T-helper 22 cell (primary cell): Measurements from ENCODE around the gene ZNF526.
A peak's percentile ranks its signal among the peaks of the same experiment; 100 is the strongest.

ENCODE experiments used
- DNase-seq: peaks from one replicate; pipeline ENCODE4 v3.0.0-alpha.2; 2020; ENCODE audit warnings: low read depth

The ZNF526 gene

DNA sequence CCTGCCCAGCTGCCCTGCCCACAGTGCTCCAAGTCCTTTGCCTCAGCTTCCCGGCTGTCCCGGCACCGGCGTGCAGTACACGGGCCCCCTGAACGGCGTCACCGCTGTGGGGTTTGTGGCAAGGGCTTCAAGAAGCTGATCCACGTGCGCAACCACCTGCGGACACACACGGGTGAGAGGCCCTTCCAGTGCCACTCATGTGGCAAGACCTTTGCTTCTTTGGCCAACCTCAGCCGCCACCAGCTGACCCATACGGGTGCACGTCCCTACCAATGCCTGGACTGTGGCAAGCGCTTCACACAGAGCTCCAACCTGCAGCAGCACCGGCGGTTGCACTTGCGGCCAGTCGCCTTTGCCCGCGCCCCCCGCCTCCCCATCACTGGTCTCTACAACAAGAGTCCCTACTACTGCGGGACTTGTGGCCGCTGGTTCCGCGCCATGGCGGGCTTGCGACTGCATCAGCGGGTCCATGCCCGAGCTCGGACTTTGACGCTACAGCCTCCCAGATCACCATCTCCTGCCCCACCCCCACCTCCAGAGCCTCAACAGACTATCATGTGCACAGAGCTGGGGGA is 5.7 kb downstream of the ZNF526 start:
- no peak for DNase-seq

DNA sequence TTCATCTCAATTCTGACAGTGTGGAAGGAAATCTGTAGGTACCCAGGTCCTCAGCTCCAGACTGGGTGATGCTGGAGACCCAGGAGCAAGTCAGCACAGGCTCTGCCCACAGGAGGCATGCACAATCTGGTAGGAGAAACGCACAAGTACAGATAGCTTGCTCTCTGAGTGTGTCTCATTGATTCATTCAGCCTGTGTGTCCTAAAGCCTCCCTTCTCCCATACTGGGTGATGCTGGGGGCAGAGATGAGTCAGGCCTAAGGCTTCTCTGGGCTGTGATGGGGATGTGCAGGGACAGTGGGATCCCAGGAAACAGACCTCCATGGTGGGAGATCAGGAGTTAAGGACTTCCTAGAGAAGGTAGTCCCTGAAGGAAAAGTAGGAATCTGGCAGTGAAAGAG is 6.8 kb downstream of the ZNF526 start:
- no peak for DNase-seq

DNA sequence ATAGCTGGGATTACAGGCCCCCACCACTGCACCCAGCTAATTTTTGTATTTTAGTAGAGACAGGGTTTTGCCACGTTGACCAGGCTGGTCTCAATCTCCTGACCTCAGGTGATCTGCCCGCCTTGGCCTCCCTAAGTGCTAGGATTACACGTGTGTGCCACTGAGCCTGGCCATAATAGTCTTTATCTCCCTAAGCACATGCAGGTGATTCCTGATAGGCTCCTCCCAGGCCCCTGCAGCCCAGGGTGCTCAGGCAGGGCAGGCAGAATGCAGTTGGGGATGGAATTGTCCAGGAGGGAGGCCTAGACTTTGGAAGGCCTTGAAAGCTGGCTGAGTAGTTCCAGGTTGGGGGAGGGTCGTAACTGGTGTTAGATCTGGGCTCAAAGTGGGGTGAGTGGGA is 8.5 kb downstream of the ZNF526 start:
- no peak for DNase-seq

DNA sequence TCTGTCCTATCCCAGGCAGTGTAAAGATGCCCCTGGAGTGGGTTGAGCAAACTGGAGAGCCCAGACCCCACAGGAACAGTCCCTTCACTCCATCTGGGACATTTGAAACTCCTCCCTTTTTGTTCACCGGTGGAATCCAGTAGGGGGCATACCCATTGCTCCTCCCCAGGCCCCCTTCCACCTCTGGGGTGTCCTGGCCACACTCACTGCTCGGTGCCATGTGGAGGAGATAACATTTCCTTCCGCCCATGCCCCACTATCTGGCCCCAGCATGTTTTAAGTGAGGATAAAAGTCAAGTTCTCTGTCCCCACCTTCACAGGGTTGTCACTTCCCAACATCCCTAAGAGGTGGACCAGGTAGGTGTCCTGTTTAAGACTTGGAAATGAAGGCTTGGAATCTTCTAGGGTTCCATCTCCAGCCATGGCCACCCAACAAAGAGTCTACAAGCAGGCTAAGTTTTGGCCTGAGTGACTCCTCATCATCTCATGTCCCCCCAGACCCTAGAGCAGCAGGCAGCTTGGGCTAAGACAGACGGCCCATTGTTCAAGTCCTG is 9.3 kb downstream of the ZNF526 start:
- no peak for DNase-seq

DNA sequence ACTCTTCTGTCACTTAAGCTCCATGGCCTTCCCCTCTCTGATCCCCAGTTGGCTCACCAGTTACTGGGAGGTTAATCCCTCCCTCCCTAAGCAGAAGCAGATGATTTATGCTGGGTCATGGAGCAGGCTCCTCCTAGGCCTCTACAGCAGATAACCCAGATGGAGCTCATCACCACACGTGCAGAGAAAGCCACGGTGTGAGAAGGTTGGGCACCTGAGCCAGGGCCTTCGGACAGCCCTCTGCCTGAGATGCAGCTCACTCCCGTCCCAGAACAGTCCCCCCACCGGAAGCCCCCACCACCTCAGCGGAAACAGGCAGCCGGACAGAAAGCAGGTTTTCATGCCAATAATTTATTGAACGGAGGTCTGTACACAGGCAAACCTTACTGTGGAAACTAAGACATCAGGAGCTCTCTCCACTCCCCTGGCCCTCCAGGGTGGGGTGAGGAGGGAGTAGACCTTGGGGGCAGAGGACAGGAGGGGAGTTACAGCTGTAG is 9.8 kb downstream of the ZNF526 start:
- no peak for DNase-seq

DNA sequence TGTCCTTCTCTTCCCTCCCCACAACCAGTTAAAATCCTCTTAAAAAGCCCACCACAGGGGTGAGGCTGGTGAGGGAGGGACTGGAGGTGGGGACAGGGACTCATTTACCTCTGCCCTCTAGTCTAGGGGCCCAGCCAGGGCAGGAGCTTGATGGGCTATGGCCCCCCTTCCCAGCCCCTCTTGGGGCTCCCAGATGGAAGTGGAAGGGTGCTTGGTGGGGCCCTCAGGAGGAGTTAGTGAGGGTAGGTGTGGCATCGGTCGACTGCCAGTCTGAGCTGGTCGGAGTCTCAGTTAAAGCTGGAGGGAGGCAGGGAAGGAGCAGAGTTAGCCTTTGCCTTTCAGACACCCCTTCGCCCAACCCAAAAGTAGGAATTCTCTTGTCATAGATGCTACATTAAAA is 10.5 kb downstream of the ZNF526 start:
- DNase-seq = no peak

DNA sequence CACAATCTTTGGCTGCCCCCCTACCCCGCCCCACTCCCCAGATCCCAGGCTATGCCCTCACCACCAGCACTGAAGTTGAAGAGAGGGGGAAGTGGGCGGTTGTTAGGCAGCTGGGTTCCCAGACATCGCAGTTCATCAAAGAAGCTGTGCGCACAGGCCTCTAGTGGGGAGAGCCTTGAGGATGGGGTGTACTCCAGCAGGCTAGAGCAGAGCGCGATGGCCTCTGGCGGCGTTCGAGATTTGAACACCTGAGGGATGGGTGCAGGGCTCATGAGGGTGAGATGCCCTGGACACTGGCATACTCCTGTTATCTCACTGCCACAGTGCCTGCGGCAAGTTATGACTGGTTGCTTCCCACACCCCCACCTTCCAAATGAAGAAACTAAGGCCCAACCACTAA is 12.3 kb downstream of the ZNF526 start:
- no peak for DNase-seq

DNA sequence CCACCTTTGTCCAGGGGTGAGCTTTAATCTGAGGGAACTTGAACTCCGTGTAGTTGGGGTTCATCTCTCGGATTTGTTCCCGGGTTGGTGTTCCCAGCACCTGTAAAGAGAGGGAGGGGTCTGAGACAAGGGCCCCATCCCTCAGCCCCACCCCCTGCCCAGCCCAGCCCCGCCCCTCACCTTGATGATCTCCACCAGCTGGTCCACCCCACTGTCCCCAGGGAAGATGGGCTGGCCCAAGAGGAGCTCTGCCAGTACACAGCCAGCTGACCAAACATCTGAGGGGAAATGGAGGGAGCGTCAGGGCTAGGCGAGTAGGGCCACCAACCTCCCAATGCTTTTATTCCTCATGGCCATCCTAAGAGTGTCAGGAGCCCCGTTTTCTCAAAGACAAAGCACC is 13.0 kb downstream of the ZNF526 start:
- DNase-seq = no peak

DNA sequence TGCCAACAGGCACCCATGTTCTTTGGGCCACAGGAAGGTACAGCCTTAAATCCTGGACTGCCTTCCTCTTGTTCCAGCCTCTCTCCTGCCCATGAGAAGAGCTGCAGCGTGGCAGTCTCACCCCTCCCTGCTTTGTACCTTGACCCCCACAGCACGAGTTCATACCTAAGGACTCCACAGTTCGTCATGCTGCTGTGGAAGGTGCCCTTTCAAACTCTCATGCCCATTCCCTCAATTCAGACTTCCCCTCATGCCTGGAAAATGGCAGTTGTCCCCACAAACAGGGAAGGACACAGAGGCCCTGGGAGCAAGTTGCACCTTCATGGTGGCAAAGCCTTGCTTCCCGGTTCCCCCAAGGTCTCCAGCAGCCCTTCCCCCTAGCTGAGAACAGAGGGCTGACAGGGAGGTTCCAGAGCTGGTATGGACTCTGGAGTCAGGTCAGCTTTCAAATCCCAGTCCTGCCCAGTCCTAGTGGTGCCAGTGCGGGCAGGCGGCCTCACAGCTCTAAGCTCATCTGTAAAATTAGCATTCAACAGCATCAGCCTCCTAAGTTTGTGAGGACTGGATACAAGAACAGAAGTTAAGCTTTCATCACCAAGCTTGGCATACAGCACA is 13.7 kb downstream of the ZNF526 start:
- DNase-seq = no peak

DNA sequence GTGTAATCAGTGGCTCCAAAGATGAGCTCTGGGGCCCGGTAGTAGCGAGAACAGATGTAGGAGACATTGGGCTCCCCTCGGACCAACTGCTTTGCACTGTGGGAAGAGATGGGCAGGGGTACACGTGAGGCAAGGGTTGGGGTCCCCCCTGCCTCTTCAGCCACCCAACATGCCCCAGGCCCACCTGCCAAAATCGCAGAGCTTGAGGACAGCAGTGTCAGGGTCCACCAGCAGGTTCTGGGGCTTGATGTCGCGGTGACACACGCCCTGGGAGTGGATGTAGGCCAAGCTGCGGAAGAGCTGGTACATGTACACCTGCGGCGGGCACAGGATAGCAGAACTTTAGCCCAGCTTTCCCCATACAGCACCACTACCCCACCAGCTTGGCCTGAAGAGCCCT is 14.3 kb downstream of the ZNF526 start:
- no peak for DNase-seq

DNA sequence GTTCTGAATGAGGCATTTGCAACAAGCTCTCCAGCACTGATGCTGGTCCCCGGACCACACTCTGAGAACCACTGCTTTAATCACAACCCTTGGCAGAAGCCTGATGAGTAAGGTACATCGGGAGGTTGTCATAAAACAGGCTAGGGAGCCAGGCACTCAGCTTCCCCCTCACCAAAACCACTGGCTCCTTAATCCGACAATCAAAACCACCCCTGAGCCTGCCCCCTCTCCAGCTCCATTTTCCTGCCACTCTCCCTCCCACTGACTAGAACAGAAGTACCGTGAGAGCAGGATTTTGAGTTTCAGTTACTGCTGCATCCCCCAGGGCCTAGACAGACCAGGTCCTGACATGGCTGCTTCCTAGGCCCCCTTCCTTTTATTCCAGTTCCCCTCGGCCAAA is 15.1 kb downstream of the ZNF526 start:
- no peak for DNase-seq

DNA sequence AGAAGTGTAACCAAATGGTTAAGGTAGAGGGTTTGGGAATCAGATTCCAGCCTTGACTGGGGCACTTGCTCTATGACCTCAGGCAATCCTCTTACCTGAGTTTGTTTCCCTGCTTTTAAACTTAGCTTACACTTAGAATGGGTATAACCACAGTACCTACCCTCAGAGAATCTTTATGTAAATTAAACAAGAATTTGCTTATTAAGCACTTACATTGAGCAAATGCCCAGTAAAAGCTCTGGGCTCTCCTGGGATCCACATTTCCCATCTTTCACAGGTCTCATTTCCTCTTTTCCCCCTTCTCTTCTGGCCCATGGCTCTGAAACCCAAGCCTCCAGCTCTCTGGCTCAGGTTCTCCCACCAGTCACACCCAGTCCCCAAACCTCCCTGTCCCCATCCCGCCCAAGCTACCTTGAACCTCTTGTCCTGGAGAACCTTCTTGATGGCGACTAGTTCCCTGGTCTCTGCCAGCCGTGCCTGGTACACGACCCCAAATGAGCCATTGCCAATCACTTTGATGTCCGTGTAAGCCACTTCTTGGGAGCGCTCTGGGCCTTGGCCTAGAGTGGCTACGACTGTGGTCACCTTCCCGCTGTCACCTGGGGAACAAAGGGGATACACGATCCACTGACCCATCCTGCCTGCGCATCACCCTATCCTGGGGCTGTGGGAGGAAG is 19.6 kb downstream of the ZNF526 start:
- DNase-seq = no peak

DNA sequence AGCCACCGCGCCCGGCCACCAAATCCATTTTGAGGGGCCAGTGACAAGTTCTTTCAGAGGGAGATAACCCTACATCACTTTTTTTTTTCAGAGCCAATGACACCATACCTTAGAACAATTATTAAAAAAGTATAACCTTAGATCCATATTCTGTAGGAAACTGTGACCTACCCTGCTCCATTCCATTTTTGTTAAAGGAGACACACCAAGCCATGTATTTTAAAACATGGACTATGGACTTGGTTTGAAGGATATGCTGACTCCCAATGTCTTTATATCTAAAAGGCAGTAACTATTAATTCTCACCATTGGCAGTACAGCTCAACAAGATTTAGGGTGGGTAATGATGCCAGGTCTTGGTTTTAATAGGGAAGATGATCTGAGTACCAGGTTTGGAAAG is 21.2 kb downstream of the ZNF526 start:
- no peak for DNase-seq

DNA sequence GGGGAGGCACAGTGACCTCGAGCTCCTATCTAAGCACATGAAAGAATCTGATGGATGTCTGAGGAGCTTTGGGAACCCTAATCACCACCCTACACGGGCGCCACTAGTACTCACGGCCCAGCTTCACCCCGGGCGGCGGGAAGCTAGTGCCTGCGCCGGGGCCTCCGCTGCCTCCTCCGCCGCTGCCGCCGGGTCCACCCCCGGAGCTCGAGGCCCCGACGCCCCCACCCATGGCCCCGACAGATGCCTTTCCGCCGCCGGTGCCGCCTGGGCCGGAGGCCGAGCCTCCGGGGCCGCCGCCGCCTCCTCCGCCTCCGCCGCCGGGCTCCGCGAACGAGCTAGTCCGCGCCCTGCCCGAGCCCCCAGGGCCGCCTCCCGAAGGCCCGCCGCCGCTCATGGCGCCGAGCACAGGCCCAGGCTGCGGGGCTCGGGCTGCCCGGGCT is 22.0 kb downstream of the ZNF526 start:
- DNase-seq = no peak

DNA sequence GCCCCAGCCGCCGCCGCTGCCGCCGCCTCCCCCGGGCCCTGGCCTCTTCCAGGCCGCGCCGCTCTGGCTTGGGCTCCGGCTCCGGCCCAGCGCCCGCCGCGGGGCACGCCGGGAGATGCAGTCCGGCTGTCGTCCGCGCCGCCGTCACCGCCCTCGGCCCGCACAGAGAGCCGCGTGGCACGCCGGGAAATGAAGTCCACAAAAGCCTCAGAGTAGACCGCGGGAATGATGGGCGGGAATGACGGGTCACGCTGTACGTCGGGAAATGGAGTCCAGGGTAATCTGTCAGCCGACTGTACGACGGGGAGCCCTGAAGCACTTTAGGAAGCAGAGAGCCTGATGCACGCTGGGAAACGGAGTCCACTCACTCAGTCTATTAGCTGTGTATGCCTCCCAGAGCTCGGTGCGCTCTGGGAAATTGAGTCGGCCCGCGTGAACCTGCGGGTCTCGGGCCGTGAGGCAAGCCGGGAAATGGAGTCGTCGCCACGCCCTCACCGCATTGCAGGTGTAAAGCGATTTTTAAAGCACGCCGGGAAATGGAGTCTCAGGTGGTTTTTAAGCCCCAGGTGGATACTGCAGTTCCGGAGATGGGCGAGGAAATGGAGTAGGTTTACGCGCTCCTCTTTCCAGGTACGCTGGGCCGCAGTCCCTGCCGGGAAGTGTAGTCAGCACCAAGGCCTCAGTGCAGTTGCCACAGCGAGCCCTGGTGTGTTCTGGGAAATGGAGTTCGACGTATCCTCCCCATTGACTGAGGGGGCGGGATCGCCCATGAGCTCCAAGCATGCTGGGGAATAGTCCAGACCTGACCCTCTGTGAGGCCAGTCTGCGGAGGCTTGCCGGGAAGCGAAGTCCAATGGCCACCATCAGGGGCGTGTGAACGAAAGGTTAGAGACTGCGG is 22.6 kb downstream of the ZNF526 start, which contains the start of gene GSK3A:
Gene GSK3A (minus strand): TSS at position 91 of the 898 bp plus-strand sequence. CDS start 137 bp downstream, outside the sequence.
- DNase-seq = peak; percentile 97

DNA sequence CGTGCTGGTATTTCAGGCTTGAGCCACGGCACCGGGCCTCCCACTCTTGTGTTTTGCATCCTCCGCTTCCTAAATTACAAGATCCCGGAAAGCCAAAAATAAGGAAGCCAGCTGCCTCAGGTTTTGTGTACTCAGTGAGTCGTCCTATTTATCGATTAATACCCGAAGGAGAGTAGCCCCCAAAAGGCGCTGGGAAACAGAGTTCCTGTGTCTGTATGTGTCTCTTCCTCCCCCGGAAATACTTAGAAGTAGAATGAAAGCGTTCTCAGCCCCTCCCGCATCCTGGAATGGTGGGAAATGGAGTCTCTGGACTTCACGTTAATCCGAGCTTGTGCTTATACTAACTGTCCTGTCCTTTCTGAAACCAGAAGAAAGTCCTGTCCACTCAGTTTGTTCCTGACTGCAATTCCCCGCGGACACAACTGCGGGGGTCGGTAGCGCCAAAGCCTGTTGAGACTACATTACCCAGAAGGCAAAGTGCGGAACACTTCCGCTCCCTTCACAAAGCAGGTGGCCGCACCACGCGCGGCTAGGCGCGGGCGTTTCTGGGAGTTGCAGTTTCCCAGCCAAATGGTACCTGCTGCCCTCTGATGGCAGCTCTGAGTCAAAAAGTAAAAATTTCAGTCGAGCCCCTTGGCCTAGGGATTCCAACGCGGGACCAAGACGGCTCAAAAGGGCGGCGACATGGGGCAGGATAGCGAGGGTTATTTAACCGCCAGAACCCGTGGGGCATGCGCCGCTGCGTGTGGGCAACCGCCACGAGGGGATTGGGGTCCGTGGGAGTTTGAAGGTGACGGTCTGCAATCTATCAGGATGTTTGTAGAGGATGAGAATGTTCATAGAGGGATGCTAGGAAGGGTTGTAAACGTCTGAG is 24.5 kb downstream of the ZNF526 start:
- DNase-seq = peak; percentile 84

DNA sequence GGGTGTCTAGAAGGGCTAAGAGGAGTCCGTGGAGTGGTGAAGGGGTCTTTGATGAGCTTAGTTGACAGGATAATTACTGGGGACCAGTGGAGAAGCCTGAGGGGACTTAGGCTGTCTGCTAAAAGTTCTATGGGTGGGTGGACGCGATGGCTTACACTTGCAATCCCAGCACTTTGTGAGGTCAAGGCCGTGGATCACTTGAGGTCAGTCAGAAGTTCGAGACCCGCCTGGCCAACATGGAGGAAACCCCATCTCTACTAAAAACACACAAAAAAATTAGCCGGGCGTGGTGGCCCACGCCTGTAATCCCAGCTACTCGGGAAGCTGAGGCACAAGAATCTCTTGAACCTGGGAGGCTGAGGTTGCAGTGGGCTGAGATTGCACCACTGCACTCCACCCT is 25.1 kb downstream of the ZNF526 start:
- DNase-seq = no peak

DNA sequence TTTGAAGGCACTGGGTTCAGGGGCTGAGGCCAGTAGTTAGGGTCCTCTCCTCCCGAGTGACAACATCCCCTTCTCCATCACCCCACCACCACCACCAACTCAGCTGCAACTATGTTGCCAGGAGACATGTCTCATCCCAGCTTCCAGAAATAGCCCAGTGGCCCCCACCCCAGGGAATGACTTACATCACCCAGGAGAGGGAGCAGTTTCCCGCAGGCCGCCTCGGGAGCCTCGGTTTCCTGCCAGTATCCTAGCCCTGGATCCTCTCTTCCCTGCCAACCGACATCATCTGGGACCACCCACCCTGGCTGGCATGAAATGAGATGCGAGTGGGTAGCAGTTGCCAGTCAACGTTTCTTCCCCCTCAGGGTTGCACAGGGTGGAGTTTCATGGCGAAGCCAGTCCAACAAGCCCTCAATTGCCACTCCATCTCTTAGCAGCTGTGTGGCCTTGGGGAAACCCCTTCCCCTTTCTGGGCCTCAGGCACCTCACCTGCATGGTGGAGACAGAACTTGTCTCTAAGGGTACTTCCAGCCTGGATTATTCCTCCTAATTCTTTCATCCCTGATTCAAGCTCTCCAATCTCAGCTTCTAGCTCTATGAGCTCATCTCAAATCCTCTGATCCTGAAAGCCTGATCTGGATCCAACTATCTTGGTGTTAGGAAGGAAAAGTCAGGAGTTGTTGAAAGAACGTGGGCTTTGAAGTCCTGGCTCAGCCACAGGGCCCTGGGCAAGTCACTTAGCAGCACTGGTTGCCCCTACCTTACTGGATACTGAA is 26.2 kb downstream of the ZNF526 start:
- no peak for DNase-seq

DNA sequence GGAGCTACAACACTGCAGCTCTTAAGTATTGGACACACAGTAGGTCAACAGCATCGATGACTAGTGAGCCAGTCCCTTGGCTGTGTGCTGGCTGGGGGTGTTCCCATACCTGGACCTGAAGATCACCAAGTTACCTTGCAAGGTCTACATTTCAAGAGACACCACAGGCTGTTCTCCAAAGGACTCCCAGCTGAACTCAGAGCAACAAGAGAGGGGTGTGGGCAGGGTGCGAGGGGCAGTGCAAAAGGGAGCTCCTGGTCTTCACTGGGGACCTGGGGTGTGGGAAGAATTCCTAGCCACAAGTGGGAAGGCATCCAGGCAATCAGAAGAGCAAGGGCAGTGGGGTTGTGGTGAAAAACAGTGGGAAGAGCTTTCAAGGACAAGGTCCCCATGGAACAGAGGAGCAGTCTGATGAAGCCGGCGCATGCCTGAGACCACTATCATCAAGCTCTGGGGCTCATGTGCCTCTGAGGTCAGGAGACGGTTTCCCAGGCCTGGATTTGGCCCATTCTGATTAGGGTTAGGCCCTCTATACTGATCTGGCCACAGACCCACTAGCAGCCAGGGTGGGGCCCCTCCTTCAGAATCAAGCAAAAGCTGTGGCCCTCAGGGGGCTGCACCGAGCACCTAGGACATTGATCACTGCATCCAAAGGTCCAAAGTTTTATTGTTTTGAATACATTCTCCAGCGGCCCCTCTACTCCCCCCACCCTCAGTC is 27.0 kb downstream of the ZNF526 start:
- no peak for DNase-seq
